SU-DHL-6 (cell line): ENCODE results near the gene DRD4.

ENCODE experiments used
- EZH2phosphoT487 ChIP-seq: fragments of 200-600 bp; sonication (generic), shearing (Covaris generic); conservative IDR thresholded peaks from 2 replicates; pipeline ENCODE4 v1.6.1; 2018; ENCODE audit warnings: mild to moderate bottlenecking, antibody characterized with exemption, low read length, moderate library complexity, mixed read lengths
- TF ChIP-seq, protein P1 (sequence below): fragments of 200-600 bp; sonication (generic); IDR thresholded peaks from one replicate; pipeline ENCODE4 v1.5.1; 2017; ENCODE audit warnings: antibody characterized with exemption, mild to moderate bottlenecking, low read length, moderate library complexity; ENCODE audit not compliant: insufficient read depth, poor library complexity, severe bottlenecking

DNA sequence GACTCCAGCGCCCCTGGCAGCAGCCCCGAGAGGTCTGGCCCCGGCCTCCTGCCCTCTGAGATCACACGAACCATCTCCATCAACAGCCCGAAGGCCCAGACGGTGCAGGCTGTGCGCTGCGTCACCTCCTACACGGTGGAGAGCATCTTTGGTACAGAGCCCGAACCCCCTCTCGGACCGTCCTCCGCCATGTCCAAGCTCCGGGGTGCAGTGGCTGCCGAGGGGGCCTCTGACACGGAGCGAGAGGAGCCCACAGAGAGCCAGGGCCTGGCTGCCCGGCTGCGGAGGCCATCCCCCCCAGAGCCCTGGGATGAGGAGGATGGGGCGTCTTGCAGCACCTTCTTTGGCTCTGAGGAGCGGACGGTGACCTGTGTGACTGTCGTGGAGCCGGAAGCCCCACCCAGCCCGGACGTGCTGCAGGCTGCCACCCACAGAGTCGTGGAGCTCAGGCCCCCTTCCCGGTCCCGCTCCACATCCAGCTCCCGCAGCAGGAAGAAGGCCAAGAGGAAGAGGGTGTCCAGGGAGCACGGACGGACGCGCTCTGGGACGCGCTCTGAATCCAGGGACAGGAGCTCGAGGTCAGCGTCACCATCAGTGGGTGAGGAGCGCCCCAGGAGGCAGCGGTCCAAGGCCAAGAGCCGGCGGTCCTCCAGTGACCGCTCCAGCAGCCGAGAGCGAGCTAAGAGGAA, 29.0 kb upstream of the DRD4 start:
- TF ChIP-seq, protein P1, sequence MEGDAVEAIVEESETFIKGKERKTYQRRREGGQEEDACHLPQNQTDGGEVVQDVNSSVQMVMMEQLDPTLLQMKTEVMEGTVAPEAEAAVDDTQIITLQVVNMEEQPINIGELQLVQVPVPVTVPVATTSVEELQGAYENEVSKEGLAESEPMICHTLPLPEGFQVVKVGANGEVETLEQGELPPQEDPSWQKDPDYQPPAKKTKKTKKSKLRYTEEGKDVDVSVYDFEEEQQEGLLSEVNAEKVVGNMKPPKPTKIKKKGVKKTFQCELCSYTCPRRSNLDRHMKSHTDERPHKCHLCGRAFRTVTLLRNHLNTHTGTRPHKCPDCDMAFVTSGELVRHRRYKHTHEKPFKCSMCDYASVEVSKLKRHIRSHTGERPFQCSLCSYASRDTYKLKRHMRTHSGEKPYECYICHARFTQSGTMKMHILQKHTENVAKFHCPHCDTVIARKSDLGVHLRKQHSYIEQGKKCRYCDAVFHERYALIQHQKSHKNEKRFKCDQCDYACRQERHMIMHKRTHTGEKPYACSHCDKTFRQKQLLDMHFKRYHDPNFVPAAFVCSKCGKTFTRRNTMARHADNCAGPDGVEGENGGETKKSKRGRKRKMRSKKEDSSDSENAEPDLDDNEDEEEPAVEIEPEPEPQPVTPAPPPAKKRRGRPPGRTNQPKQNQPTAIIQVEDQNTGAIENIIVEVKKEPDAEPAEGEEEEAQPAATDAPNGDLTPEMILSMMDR: no peak
- no peak for TF ChIP-seq EZH2phosphoT487
